H9 (cell line): Measurements from ENCODE around the gene BBOX1. TPM values are rescaled to one million over a fixed set of nuclear protein-coding genes. Genes with fewer than 3 reads are reported as not detected.

ENCODE experiments used
- DNase-seq: peaks from one replicate; pipeline ENCODE4 v3.0.0-alpha.2; 2017
- H2AFZ ChIP-seq: one replicate; pipeline ENCODE4 v1.6.1; 2013; ENCODE audit warnings: mild to moderate bottlenecking, low read length, control low read depth, moderate library complexity
- H2AK5ac ChIP-seq: 2 replicates; pipeline ENCODE4 v1.6.1; 2013; ENCODE audit warnings: low read length, control low read depth, mixed read lengths; ENCODE audit not compliant: insufficient read length
- H2BK120ac ChIP-seq: one replicate; pipeline ENCODE4 v1.6.1; 2013; ENCODE audit warnings: low read depth, mild to moderate bottlenecking, low read length, control low read depth, inconsistent platforms; ENCODE audit not compliant: poor library complexity, severe bottlenecking
- H2BK12ac ChIP-seq: 2 replicates; pipeline ENCODE4 v1.6.1; 2013; ENCODE audit warnings: low read length, control low read depth, mixed read lengths, low read depth; ENCODE audit not compliant: insufficient read length
- H2BK15ac ChIP-seq: 2 replicates; pipeline ENCODE4 v1.6.1; 2013; ENCODE audit warnings: low read depth, low read length, control low read depth
- H2BK20ac ChIP-seq: one replicate; pipeline ENCODE4 v1.6.1; 2013; ENCODE audit warnings: low read depth, mild to moderate bottlenecking, low read length, control low read depth, inconsistent platforms; ENCODE audit not compliant: poor library complexity, severe bottlenecking
- H2BK5ac ChIP-seq: 2 replicates; pipeline ENCODE4 v1.6.1; 2013; ENCODE audit warnings: low read length, control low read depth, mixed read lengths; ENCODE audit not compliant: insufficient read length
- H3K14ac ChIP-seq: 2 replicates; pipeline ENCODE4 v1.6.1; 2013; ENCODE audit warnings: low read length, control low read depth; ENCODE audit not compliant: insufficient read depth
- H3K18ac ChIP-seq: 2 replicates; pipeline ENCODE4 v1.6.1; 2013; ENCODE audit warnings: low read depth, mild to moderate bottlenecking, mixed read lengths, low read length, control low read depth; ENCODE audit not compliant: insufficient read length
- H3K23ac ChIP-seq: 2 replicates; pipeline ENCODE4 v1.6.1; 2013; ENCODE audit warnings: low read length, control low read depth, mixed read lengths, low read depth; ENCODE audit not compliant: insufficient read length
- H3K23me2 ChIP-seq: 2 replicates; pipeline ENCODE4 v1.6.1; 2013; ENCODE audit warnings: low read depth, mild to moderate bottlenecking, mixed read lengths, low read length, control low read depth; ENCODE audit not compliant: insufficient read length, poor library complexity, severe bottlenecking
- H3K27ac ChIP-seq: 2 replicates; pipeline ENCODE4 v1.5.1; 2013; ENCODE audit warnings: low read length, control low read depth, mixed read lengths, low read depth; ENCODE audit not compliant: insufficient read length
- H3K27me3 ChIP-seq: 2 replicates; pipeline ENCODE4 v1.6.1; 2013; ENCODE audit warnings: low read length, control low read depth, inconsistent platforms; ENCODE audit not compliant: insufficient read depth
- H3K4ac ChIP-seq: 2 replicates; pipeline ENCODE4 v1.6.1; 2013; ENCODE audit warnings: low read depth, mild to moderate bottlenecking, control low read depth, inconsistent platforms, low read length, moderate library complexity
- H3K4me1 ChIP-seq: 2 replicates; pipeline ENCODE4 v1.6.1; 2013; ENCODE audit warnings: low read length, control low read depth, inconsistent platforms; ENCODE audit not compliant: insufficient read depth
- H3K4me2 ChIP-seq: 2 replicates; pipeline ENCODE4 v1.6.1; 2013; ENCODE audit warnings: low read length, control low read depth, mixed read lengths; ENCODE audit not compliant: insufficient read length, insufficient read depth
- H3K56ac ChIP-seq: 2 replicates; pipeline ENCODE4 v1.6.1; 2013; ENCODE audit warnings: low read depth, mild to moderate bottlenecking, mixed read lengths, low read length, control low read depth; ENCODE audit not compliant: insufficient read length
- H3K79me1 ChIP-seq: 2 replicates; pipeline ENCODE4 v1.6.1; 2013; ENCODE audit warnings: low read depth, mild to moderate bottlenecking, moderate library complexity, low read length, control low read depth, inconsistent platforms; ENCODE audit not compliant: insufficient read depth, poor library complexity, severe bottlenecking
- H3K79me2 ChIP-seq: 2 replicates; pipeline ENCODE4 v1.6.1; 2013; ENCODE audit warnings: low read length, control low read depth, inconsistent platforms; ENCODE audit not compliant: insufficient read depth
- H3K9ac ChIP-seq: 2 replicates; pipeline ENCODE4 v1.6.1; 2013; ENCODE audit warnings: low read length, control low read depth, mixed read lengths; ENCODE audit not compliant: insufficient read length; ENCODE audit errors: extremely low read depth
- H3K9me3 ChIP-seq: one replicate; pipeline ENCODE4 v1.6.1; 2013; ENCODE audit warnings: low read depth, low read length, inconsistent platforms; ENCODE audit not compliant: control insufficient read depth
- H3T11ph ChIP-seq: one replicate; pipeline ENCODE4 v1.6.1; 2013; ENCODE audit warnings: mild to moderate bottlenecking, low read length, control low read depth, inconsistent platforms
- H4K20me1 ChIP-seq: one replicate; pipeline ENCODE4 v1.6.1; 2013; ENCODE audit not compliant: control insufficient read depth, insufficient read length, insufficient read depth
- H4K5ac ChIP-seq: 2 replicates; pipeline ENCODE4 v1.6.1; 2013; ENCODE audit warnings: low read depth, mild to moderate bottlenecking, mixed read lengths, low read length, control low read depth; ENCODE audit not compliant: insufficient read length
- H4K8ac ChIP-seq: replicated peaks from 2 replicates; pipeline ENCODE4 v1.6.1; 2013; ENCODE audit warnings: low read length, control low read depth, mixed read lengths, low read depth; ENCODE audit not compliant: insufficient read length
- H4K91ac ChIP-seq: 2 replicates; pipeline ENCODE4 v1.6.1; 2013; ENCODE audit warnings: low read depth, mild to moderate bottlenecking, moderate library complexity, mixed read lengths, low read length, control low read depth; ENCODE audit not compliant: insufficient read length
- H3K27ac Mint-ChIP-seq, 3 experiments: 2 replicates in 2 of 3; 3 replicates in 1 of 3; pipeline ENCODE4 v1.8.0; 2020 to 2021; ENCODE audit warnings: mixed read lengths in 3 of 3, mild to moderate bottlenecking in 1 of 3, moderate library complexity in 1 of 3
- H3K27me3 Mint-ChIP-seq: 2 replicates; pipeline ENCODE4 v1.8.0; 2021; ENCODE audit warnings: low read depth, mild to moderate bottlenecking, moderate library complexity, mixed read lengths
- H3K36me3 Mint-ChIP-seq, 3 experiments: 2 replicates in 2 of 3; 3 replicates in 1 of 3; pipeline ENCODE4 v1.8.0; 2020 to 2021; ENCODE audit warnings: low read depth in 3 of 3, mixed read lengths in 3 of 3; ENCODE audit not compliant: insufficient read depth in 1 of 3
- H3K4me1 Mint-ChIP-seq, 2 experiments: 2 replicates each; pipeline ENCODE4 v1.8.0; 2020; ENCODE audit warnings: mixed read lengths in 2 of 2
- H3K4me3 Mint-ChIP-seq, 2 experiments: 2 replicates in 1 of 2; 3 replicates in 1 of 2; pipeline ENCODE4 v1.8.0; 2020 to 2021; ENCODE audit warnings: mild to moderate bottlenecking in 2 of 2, mixed read lengths in 2 of 2, moderate library complexity in 1 of 2
- H3K9me3 Mint-ChIP-seq, 2 experiments: 2 replicates in 1 of 2; 3 replicates in 1 of 2; pipeline ENCODE4 v1.8.0; 2020; ENCODE audit warnings: mild to moderate bottlenecking in 2 of 2, mixed read lengths in 2 of 2, moderate library complexity in 1 of 2
- WGBS: extraction: QIAGEN DNeasy Blood & Tissue Kit; methylation state at CpG from one replicate; pipeline ENCODE4 v1.1.7; 2013; ENCODE audit warnings: missing lambda C conversion rate, low lambda C conversion rate, mixed read lengths; ENCODE audit not compliant: insufficient read length; ENCODE audit errors: extremely low coverage; 5-methylcytosine and 5-hydroxymethylcytosine counted together
- total RNA-seq: library from RNA; stranded (reverse); gene quantifications from 2 replicates; pipeline ENCODE4 v1.2.1, GENCODE V29; 2021
- TF ChIP-seq, protein P1 (sequence below): fragments of 200-600 bp; sonication (generic); conservative IDR thresholded peaks from 3 replicates; pipeline ENCODE4 v1.8.0; 2021; ENCODE audit warnings: antibody characterized with exemption, mild to moderate bottlenecking

Gene BBOX1
- total RNA-seq, 1 experiment from 2014 or later, result not detected

DNA sequence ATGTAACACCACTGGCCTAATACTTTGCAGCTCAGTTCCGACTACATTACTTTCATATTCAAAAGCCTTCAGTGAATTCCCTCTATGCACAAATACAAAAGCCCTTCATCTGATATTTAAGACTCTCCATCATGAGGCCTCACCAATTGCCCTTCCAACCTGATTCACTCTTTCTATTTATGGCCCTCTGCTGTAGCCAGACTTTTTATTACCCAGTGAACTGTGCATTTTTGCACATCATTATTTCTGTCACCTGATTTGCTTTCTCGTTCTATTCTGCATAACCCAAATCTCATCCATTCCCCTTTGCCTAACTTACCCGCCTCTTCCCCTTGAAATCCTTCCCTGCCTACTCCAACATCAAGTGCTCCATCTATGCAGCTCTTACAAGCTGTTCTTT is 78.3 kb downstream of the BBOX1 start:
- Histone ChIP-seq H2AK5ac (no peak overlapping the region), H2BK120ac (no peak overlapping the region), H3K27me3 (no peaks in the 10 kb centered on the region), H3K18ac (no peak overlapping the region), H3T11ph (no peak overlapping the region), H4K5ac (no peak overlapping the region), H3K9me3 (no peaks in the 10 kb centered on the region), H3K56ac (no peak overlapping the region), H4K91ac (no peak overlapping the region), H3K27ac (no peak overlapping the region), H2BK20ac (no peak overlapping the region), H3K4me1 (peaks cover 1% of the 10 kb centered on the region; the same call in 1 of the 2 replicates), H3K4ac (no peak overlapping the region), H2BK5ac (no peak overlapping the region), H3K79me2 (no peaks in the 10 kb centered on the region), H4K8ac (no peak overlapping the region), H3K23me2 (no peaks in the 10 kb centered on the region), H2AFZ (no peak overlapping the region), H3K9ac (no peak overlapping the region), H3K14ac (no peak overlapping the region), H3K23ac (no peak overlapping the region), H2BK15ac (no peak overlapping the region), H3K4me2 (no peak overlapping the region), H2BK12ac (no peak overlapping the region), H3K79me1 (no peaks in the 10 kb centered on the region), H4K20me1 (no peaks in the 10 kb centered on the region)
- no CpG with 5 or more reads among the region's 3 CpGs for WGBS
- TF ChIP-seq, protein P1, sequence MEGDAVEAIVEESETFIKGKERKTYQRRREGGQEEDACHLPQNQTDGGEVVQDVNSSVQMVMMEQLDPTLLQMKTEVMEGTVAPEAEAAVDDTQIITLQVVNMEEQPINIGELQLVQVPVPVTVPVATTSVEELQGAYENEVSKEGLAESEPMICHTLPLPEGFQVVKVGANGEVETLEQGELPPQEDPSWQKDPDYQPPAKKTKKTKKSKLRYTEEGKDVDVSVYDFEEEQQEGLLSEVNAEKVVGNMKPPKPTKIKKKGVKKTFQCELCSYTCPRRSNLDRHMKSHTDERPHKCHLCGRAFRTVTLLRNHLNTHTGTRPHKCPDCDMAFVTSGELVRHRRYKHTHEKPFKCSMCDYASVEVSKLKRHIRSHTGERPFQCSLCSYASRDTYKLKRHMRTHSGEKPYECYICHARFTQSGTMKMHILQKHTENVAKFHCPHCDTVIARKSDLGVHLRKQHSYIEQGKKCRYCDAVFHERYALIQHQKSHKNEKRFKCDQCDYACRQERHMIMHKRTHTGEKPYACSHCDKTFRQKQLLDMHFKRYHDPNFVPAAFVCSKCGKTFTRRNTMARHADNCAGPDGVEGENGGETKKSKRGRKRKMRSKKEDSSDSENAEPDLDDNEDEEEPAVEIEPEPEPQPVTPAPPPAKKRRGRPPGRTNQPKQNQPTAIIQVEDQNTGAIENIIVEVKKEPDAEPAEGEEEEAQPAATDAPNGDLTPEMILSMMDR, result no peak
- DNase-seq, result no peak
- Mint-ChIP-seq H3K4me3 (no peak overlapping the region), H3K4me1 (peaks cover 12% of the 10 kb centered on the region in 2 experiments), H3K36me3 (no peaks in the 10 kb centered on the region), H3K27ac (no peak overlapping the region), H3K27me3 (no peaks in the 10 kb centered on the region), H3K9me3 (no peaks in the 10 kb centered on the region)
